Renal pelvis (tissue), 4 donors: ENCODE results near the gene SLC22A4. TPM values are rescaled to one million over a fixed set of nuclear protein-coding genes. Genes with fewer than 3 reads are reported as not detected.

Experiments used
- DNase-seq: peaks from one replicate; pipeline ENCODE4 v3.0.0-alpha.2; 2013
- polyA plus RNA-seq, 3 donors: library from polyadenylated mRNA; unstranded; fragments of 120-200 nt; gene quantifications; one replicate each; pipeline ENCODE4 v1.2.1, GENCODE V29; 2013; ENCODE audit not compliant: insufficient read length in 3 of 3

SLC22A4 gene
- polyA plus RNA-seq, 3 donors = 5.0 to 9.1 (median 7.2) TPM

GRCh38 chr5:132335402-132335801, 41.2 kb downstream of the SLC22A4 start:
- no peak for DNase-seq

GRCh38 chr5:132339502-132339901, 45.3 kb downstream of the SLC22A4 start:
- DNase-seq = no peak

- no peak for DNase-seq
Observed at GRCh38 chr5:132342291-132343180, 48.3 kb downstream of the SLC22A4 start.

- DNase-seq = no peak
Observed at GRCh38 chr5:132344775-132345514, 50.8 kb downstream of the SLC22A4 start.

GRCh38 chr5:132353486-132353995, 59.3 kb downstream of the SLC22A4 start:
- no peak for DNase-seq

- no peak for DNase-seq
Observed at GRCh38 chr5:132354381-132355139, 60.4 kb downstream of the SLC22A4 start.

GRCh38 chr5:132355140-132355765, 61.1 kb downstream of the SLC22A4 start:
- no peak for DNase-seq

GRCh38 chr5:132358775-132359174, 64.6 kb downstream of the SLC22A4 start:
- DNase-seq = no peak

GRCh38 chr5:132362086-132362485, 67.9 kb downstream of the SLC22A4 start:
- DNase-seq = no peak

- no peak for DNase-seq
Observed at GRCh38 chr5:132363431-132364112, 69.4 kb downstream of the SLC22A4 start.

GRCh38 chr5:132364319-132364718, 70.1 kb downstream of the SLC22A4 start:
- DNase-seq = no peak

GRCh38 chr5:132365213-132365612, 71.0 kb downstream of the SLC22A4 start:
- DNase-seq = no peak

- DNase-seq = no peak
Observed at GRCh38 chr5:132368186-132368585, 74.0 kb downstream of the SLC22A4 start.

GRCh38 chr5:132369007-132369473, 74.8 kb downstream of the SLC22A4 start:
- peak; percentile 58 for DNase-seq

GRCh38 chr5:132369474-132370180, 75.4 kb downstream of the SLC22A4 start, which contains the start of gene SLC22A5:
TSS of gene SLC22A5 (plus strand) at chr5:132369710. CDS start at chr5:132369973, 263 bp downstream.
- DNase-seq = peak; percentile 65

GRCh38 chr5:132370181-132370970, 76.2 kb downstream of the SLC22A4 start:
- DNase-seq = no peak

- DNase-seq = no peak
Observed at GRCh38 chr5:132370971-132371602, 76.9 kb downstream of the SLC22A4 start.

GRCh38 chr5:132371603-132371994, 77.4 kb downstream of the SLC22A4 start:
- no peak for DNase-seq

- DNase-seq = no peak
Observed at GRCh38 chr5:132372127-132372526, 77.9 kb downstream of the SLC22A4 start.
